Activated gamma-delta T cell treated with Interleukin-2 at 50 U/mL for 16 hours (primary cell): ENCODE measurements around the gene MGAT5B.

ENCODE experiments used
- DNase-seq: peaks from one replicate; pipeline ENCODE4 v3.0.0-alpha.2; 2020

Gene MGAT5B

DNA sequence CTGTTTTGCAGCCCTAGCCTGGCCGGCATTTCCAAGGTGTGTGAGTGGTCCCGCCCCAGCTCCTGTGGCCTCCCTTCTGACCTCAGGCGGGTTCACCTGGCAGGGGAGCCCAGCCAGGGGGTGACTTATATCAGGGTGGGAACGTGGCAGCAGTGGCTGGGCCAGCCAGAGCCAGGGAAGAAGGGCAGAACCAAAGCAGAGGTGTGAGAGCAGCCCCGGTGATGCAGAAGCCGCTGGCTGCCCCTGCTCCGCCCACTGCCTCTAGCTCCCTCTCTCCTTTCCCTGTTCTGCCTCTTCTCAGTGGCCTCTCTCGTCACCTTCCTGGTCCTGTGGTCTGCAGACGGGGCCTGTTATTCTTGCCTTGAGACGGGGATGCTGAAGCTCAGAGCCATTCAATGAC lies 12.1 kb downstream of the MGAT5B start:
- no peak for DNase-seq

GRCh38 chr17:76880971-76881370 lies 12.8 kb downstream of the MGAT5B start:
- DNase-seq = no peak

DNA sequence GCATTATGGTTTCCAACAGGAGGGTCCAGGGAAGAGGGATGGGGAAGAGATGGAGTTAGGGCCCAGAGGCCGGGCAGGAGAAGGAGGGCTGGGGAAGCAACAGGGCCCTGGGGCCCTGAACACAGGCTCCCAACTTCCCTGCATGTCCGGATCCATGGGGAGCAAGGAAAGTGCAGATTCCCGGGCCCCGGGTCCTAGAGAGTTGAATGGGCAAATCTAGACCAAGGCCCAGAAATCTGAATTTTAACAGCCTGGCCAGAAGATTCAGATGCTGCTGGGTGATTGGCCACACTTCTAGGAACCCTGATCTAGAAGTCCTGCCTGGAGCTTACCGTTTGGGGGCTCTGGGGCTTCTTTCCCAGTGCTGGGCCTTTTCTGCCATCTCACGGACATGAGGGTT lies 13.2 kb downstream of the MGAT5B start:
- no peak for DNase-seq

DNA sequence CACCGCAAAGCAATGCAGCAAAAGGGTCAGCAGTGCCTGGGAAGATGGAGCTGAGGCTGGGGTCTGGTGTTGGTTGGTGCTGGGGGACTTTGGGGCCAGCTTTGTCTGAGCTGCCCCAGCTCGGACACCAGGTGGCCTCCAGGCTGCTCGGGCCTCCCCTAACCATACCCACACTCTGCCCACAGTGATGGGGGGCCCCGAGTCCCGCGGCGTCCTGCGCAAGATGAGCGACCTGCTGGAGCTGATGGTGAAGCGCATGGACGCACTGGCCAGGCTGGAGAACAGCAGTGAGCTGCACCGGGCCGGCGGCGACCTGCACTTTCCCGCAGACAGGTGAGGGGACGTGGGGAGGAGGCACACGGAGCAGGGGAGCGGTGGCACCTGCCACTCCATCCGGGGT lies 13.8 kb downstream of the MGAT5B start:
- no peak for DNase-seq

DNA sequence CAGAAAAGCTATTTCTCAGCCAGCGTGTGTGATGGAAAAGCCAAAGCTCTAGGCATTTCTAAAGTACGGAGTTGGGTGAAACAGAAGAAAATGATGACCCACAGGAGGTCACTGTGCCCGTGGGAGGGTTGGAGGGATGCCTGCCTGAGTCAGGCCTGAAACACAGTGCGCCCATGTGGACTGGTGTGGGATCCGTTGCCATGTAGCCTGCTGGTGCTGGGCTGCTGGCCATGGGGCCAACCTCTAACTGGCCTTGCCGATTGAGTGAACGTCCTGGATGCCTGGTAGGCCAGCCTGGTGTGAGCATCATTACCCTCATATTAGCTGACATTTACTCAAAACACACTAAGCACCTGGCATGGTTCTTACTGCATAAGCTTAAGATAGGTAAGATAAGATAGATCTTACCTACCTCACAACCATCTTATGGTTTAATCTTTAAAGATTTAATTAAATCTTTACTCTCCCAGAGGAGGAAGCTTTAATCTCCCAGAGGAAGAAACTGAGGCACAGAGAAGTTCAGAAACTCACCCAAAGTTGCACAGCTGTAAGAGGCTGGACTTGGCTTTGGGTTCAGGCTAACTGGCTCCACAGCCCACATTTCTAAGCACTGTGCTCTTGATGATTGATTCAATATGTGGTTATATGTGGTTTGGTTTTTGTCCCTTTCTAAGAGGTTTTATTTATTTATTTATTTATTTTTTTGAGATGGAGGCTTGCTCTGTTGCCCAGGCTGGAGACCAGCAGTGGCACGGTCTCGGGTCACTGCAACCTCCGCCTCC lies 15.7 kb downstream of the MGAT5B start:
- DNase-seq = no peak

DNA sequence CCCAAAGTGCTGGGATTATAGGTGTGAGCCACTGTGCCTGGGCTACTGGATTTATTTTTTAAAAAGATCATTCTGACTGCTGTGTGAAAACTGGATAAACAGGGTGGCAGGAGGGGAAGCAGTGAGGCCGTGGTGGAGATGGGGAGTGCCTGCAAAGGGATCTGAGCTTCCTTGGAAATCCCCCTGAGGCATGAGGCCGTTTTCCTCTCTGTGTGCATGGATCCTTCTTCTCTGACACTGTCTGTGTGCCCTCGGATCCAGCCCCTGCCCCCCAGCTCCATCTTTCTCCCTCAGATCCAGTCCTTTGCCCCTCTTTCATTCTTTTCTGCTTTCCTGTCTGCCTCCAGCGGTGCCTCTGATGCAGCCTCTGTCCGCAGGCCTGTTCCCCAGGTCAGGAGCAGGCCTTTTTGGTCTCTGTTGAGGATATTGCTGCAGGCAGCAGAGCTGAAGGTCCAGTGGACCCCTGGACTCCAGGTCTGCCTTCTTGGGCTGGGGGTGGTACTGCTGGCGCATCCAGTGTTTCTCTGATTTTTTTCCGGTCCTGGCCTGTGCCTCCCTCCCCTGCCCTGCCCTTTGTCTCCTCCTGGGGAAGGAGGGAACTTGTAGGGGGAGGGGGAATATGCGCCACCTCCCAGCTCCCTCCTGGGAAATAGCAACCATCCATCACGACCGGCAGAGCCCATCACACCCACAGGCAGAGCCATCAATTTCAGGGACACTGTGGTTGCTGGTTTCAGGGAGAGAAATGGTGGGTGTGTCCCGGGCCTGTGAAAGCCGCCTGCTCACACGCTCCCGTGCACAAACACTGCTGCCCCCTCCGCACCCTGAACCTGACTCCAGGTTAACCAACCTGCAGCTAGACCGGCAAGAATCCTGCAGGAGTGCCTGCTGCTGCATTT lies 17.0 kb downstream of the MGAT5B start:
- no peak for DNase-seq

DNA sequence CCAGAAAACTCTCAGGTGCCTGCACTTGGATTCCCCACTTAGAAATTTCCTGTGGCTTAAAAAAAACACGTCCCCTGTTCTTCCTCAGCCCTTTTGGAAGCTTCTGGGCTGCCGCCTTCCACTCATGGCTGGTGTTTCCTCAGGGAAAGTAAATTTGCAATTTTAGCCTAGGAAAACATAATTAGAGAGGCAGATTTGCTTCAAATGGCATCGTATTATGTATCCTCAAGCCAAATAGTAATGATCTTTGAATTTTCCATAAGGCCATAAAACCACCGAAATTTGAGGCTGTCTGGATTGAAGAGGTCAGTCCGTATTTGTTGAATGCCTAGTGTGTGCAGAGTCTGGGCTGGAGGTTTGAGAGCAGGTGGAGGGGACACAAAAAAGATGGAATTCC lies 17.7 kb downstream of the MGAT5B start:
- no peak for DNase-seq

DNA sequence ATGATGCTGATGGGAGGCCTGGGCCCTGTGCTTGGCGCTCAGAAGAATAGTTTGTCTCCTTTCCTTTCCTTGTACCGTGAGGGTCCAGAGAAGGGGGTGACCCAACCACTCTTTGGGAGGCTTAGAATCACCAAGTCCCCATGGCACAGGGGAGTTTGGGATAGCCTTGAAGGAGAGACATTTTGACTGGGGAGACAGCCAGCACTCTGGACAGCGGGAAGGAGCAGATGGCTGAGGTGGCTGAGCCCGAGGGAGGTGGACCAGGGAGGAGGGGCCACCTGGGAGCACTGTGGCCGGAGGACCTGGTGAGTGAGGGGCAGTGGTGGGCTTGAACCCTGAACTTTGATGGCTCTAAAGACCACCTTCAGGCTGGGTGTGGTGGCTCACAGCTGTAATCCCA lies 18.2 kb downstream of the MGAT5B start:
- DNase-seq = no peak

- DNase-seq = no peak
Observed at GRCh38 chr17:76887802-76888201, 19.6 kb downstream of the MGAT5B start.

GRCh38 chr17:76888661-76889060 lies 20.5 kb downstream of the MGAT5B start:
- no peak for DNase-seq

DNA sequence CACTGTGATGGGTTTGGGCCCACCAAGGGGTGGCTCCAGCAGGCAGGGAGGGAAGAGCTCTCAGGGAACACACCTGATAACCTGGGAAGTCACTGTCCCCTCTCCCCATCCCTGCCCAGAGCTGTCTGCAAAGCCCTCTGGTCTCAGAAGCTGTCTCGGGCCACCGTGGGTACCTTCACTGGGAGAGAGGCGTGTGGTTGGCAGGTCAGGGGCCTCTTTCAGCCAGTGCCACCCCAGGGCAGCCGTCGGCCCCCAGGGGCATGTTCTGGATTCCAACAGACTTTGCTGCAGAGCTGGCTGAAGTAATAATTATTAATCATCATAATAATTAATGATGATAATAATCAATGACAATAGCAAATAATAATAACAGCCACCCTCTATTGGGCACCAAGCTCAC lies 21.1 kb downstream of the MGAT5B start:
- no peak for DNase-seq

GRCh38 chr17:76892329-76892728 lies 24.1 kb downstream of the MGAT5B start:
- no peak for DNase-seq

- no peak for DNase-seq
Observed at GRCh38 chr17:76893623-76894334, 25.6 kb downstream of the MGAT5B start.

DNA sequence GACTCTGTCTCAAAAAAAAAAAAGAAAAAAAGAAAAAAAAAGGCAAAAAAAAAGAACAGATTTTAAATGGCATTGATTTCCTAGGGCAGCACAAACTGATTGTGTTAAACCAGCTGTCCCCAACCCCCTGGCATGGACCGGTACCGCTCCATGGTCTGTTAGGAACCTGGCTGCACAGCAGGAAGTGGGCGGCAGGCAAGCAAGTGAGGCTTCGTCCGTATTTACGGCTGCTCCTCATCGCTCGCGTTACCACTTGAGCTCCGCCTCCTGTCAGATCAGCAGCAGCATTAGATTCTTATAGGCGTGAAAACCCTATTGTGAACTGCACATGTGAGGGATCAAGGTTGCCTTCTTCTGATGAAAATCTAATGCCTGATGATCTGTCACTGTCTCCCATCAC lies 26.6 kb downstream of the MGAT5B start:
- no peak for DNase-seq

DNA sequence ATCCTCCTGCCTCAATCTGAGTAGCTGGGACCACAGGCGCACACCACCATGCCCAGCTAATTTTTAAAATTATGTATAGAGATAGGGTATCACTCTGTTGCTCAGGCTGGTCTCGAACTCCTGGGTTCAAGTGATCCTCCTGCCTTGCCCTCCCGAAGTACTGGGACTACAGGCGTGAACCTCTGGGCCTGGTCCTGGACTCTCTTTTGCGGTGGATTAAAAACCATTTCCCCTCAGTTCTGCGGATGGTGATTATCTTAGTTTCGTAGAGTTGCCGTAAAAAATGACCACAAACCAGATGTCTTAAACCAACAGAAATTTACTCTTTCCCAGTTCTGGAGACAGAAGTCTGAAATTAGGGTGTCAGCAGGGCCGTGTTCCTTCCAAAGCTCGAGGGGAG lies 28.8 kb downstream of the MGAT5B start:
- DNase-seq = no peak

DNA sequence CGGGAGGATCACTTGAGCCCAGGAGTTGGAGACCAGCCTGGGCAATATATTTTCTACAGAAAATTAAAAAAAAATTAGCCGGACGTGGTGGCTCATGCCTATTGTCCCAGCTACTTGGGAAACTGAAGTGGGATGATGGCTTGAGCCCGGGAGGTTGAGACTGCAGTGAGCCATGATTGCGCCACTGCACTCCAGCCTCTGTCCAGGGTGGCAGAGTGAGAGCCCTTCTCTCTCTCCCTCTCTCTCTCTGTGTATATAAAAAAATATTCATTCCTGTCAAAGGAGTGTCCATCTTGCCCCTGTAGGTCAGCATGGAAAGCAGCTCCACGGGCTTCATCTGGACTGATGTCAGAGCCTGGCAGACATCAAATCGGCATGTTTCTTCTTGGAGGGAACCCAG lies 31.2 kb downstream of the MGAT5B start:
- no peak for DNase-seq

GRCh38 chr17:76900723-76901122 lies 32.5 kb downstream of the MGAT5B start:
- DNase-seq = no peak

DNA sequence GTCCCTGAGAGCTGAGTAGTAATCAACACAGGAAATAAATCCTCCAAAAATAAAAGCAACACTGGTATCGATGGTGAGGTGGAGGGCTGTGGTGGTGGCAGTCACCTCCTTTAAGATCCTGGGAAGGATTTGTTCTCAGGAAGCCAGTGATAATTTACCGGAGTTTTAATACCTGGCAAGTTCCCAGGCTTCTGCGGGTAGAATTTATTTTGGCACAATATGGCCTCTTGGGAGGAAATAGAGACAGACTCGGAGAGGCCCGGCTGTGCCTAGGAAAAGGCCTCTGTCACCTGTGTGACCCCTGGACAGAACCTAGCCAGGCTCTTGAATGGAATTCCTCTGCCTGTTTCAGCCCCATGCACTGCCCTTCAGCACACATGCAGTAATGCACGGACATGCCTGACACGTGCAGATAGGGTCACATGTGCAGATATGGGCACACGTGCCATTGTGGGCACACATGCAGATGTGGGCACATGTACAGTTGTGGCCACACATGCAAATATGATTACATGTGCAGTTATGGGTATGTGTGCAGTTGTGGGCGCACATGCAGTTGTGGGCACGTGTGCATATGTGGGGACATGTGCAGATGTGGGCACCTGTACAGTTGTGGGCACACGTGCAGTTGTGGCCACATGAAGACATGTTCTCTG lies 33.5 kb downstream of the MGAT5B start:
- no peak for DNase-seq

- no peak for DNase-seq
Observed at GRCh38 chr17:76902476-76902875, 34.3 kb downstream of the MGAT5B start.

- DNase-seq = no peak
Observed at GRCh38 chr17:76903631-76904030, 35.4 kb downstream of the MGAT5B start.

DNA sequence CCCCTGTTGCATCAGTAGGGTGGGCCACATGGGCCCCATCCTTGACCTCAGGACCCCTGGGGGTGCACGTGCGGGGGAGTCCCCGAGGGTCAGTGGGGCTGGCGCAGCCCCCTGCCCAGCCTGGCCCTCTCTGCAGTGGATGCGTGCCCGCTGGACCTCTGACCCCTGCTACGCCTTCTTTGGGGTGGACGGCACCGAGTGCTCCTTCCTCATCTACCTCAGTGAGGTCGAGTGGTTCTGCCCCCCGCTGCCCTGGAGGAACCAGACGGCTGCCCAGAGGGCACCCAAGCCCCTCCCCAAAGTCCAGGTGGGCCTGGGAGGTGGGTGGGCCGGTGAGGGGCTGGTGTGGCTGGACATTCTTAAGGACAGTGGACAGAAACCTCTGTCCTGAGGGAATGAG lies 35.9 kb downstream of the MGAT5B start:
- no peak for DNase-seq

- DNase-seq = no peak
Observed at GRCh38 chr17:76905036-76905435, 36.8 kb downstream of the MGAT5B start.

- DNase-seq = no peak
Observed at GRCh38 chr17:76905836-76906235, 37.6 kb downstream of the MGAT5B start.
